Gastrocnemius medialis (tissue), 4 donors: Measurements from ENCODE around the gene RSF1. TPM values are rescaled to one million over a fixed set of nuclear protein-coding genes. Genes with fewer than 3 reads are reported as not detected.
A peak's percentile ranks its signal among the peaks of the same experiment; 100 is the strongest.

Source experiments
- ATAC-seq, 2 donors: fragments of 150-250 bp; one replicate each; pipeline ENCODE4 v1.9.1; 2016
- DNase-seq, 2 donors: peaks; one replicate each; pipeline ENCODE4 v3.0.0-alpha.2; 2019
- H3K27ac ChIP-seq, 4 donors: fragments of 200-600 bp; sonication (generic); 1 replicate in 1 of 4; 2 replicates in 3 of 4; pipeline ENCODE4 v1.5.1; 2016 to 2018; ENCODE audit warnings: mild to moderate bottlenecking in 2 of 4, moderate library complexity in 1 of 4
- H3K27me3 ChIP-seq, 3 donors: fragments of 200-600 bp; sonication (generic) in 2 of 3; 1 replicate in 1 of 3; 2 replicates in 2 of 3; pipeline versions ENCODE4 v1.5.1 to v1.6.0; 2016 to 2019; ENCODE audit warnings: mild to moderate bottlenecking in 1 of 3, moderate library complexity in 1 of 3
- H3K36me3 ChIP-seq, 2 donors: fragments of 200-600 bp; sonication (generic) in 1 of 2; one replicate each; pipeline ENCODE4 v1.5.1; 2017 to 2018
- H3K4me1 ChIP-seq, 2 donors: fragments of 200-600 bp; sonication (generic) in 1 of 2; one replicate each; pipeline ENCODE4 v1.5.1; 2016 to 2017; ENCODE audit warnings: mild to moderate bottlenecking in 2 of 2
- H3K4me3 ChIP-seq, 4 donors: fragments of 200-600 bp; sonication (generic) in 3 of 4; 1 replicate in 1 of 4; 2 replicates in 3 of 4; pipeline ENCODE4 v1.5.1; 2016 to 2019; ENCODE audit warnings: mild to moderate bottlenecking in 2 of 4
- H3K9me3 ChIP-seq, 3 donors: fragments of 200-600 bp; sonication (generic) in 2 of 3; 1 replicate in 1 of 3; 2 replicates in 2 of 3; pipeline ENCODE4 v1.5.1; 2016 to 2019
- CTCF ChIP-seq, 5 experiments: fragments of 450-650 bp in 3 of 5; fragments of 200-600 bp in 2 of 5; sonication (generic) in 2 of 5; IDR thresholded peaks in 4 of 5; conservative IDR thresholded peaks in 1 of 5; 1 replicate in 4 of 5; 2 replicates in 1 of 5; pipeline ENCODE4 v1.5.1; 2016 to 2019; ENCODE audit warnings: antibody characterized with exemption in 5 of 5, mild to moderate bottlenecking in 3 of 5, moderate library complexity in 3 of 5
- POLR2A ChIP-seq, 2 donors: fragments of 450-650 bp; IDR thresholded peaks; one replicate each; pipeline ENCODE4 v1.6.1; 2017; ENCODE audit warnings: antibody characterized with exemption in 2 of 2, mild to moderate bottlenecking in 2 of 2, moderate library complexity in 2 of 2
- in situ Hi-C, 4 donors: fragments of 200-750 bp; cut with MboI; loops; one replicate each; pipeline versions ENCODE4 v1.15.0 to v1.8.0; 2017; ENCODE audit warnings: low sequenced_read_pairs in 4 of 4
- intact Hi-C: fragments of 100-400 bp; cut with DNase I; formaldehyde crosslinking; loops from one replicate; pipeline ENCODE4 v1.15.1; 2023; ENCODE audit warnings: low total_unique reads
- total RNA-seq, 4 donors: library from RNA; depleted of rRNA; stranded (reverse); fragments of >200 nt; gene quantifications; one replicate each; pipeline versions ENCODE4 v1.1.0 to v1.2.3, GENCODE V29; 2016

Gene RSF1
- total RNA-seq, 4 donors from 2014 or later = 17.9 to 48.4 (median 45.7) TPM

GRCh38 chr11:77776455-77776854, 44.1 kb downstream of the RSF1 start:
- no peak overlapping the region for H3K27ac ChIP-seq
- intact Hi-C loops (no loop called here), in situ Hi-C loops (no loop called here)
- H3K36me3 ChIP-seq = no peaks in the 10 kb centered on the region
- DNase-seq (no peak), ATAC-seq (no peak)
- no peak overlapping the region for H3K4me3 ChIP-seq
- H3K4me1 ChIP-seq = peaks cover 0 to 13% of the 10 kb centered on the region in 2 donors
- no peak for TF ChIP-seq POLR2A (IDR thresholded peaks at IDR 0.05)
- peak in 4 of 5 experiments; percentile 2 to 32 (median 23) for TF ChIP-seq CTCF (IDR thresholded peaks at IDR 0.05 in 4 of 5, conservative IDR thresholded peaks at IDR 0.05 in 1 of 5)
- H3K9me3 ChIP-seq = no peaks in the 10 kb centered on the region
- H3K27me3 ChIP-seq = no peaks in the 10 kb centered on the region

- intact Hi-C loops = no loop called here
These were observed 44.6 kb downstream of the RSF1 start for GRCh38 chr11:77775936-77776335.

GRCh38 chr11:77771135-77771534, 49.4 kb downstream of the RSF1 start:
- Histone ChIP-seq H3K4me3 (no peak overlapping the region), H3K9me3 (no peaks in the 10 kb centered on the region), H3K4me1 (peaks cover 10 to 11% of the 10 kb centered on the region in 2 donors), H3K27me3 (no peaks in the 10 kb centered on the region), H3K36me3 (no peaks in the 10 kb centered on the region), H3K27ac (no peak overlapping the region)
- DNase-seq (no peak), ATAC-seq (no peak)
- TF ChIP-seq CTCF (IDR thresholded peaks at IDR 0.05 in 4 of 5, conservative IDR thresholded peaks at IDR 0.05 in 1 of 5) (no peak), POLR2A (IDR thresholded peaks at IDR 0.05) (no peak)
- intact Hi-C loops = no loop called here
- in situ Hi-C loops = no loop called here

More at GRCh38 chr11:77775936-77776335, 44.6 kb downstream of the RSF1 start:
- ATAC-seq (no peak), DNase-seq (no peak)
- Histone ChIP-seq H3K9me3 (no peaks in the 10 kb centered on the region), H3K27me3 (no peaks in the 10 kb centered on the region), H3K4me1 (peaks cover 5 to 18% of the 10 kb centered on the region in 2 donors), H3K36me3 (no peaks in the 10 kb centered on the region), H3K4me3 (no peak overlapping the region), H3K27ac (no peak overlapping the region)
- TF ChIP-seq POLR2A (IDR thresholded peaks at IDR 0.05) (no peak), CTCF (IDR thresholded peaks at IDR 0.05 in 4 of 5, conservative IDR thresholded peaks at IDR 0.05 in 1 of 5) (no peak)
- in situ Hi-C loops = no loop called here

- H3K4me1 ChIP-seq = peaks cover 9 to 11% of the 10 kb centered on the region in 2 donors
- in situ Hi-C loops = no loop called here
- ATAC-seq (no peak), DNase-seq (no peak)
- no peak overlapping the region for H3K27ac ChIP-seq
- H3K36me3 ChIP-seq = no peaks in the 10 kb centered on the region
- intact Hi-C loops = no loop called here
- TF ChIP-seq CTCF (IDR thresholded peaks at IDR 0.05 in 4 of 5, conservative IDR thresholded peaks at IDR 0.05 in 1 of 5) (no peak), POLR2A (IDR thresholded peaks at IDR 0.05) (no peak)
- no peaks in the 10 kb centered on the region for H3K27me3 ChIP-seq
- H3K9me3 ChIP-seq = no peaks in the 10 kb centered on the region
- no peak overlapping the region for H3K4me3 ChIP-seq
These were observed 49.9 kb downstream of the RSF1 start for GRCh38 chr11:77770629-77771028.

DNA sequence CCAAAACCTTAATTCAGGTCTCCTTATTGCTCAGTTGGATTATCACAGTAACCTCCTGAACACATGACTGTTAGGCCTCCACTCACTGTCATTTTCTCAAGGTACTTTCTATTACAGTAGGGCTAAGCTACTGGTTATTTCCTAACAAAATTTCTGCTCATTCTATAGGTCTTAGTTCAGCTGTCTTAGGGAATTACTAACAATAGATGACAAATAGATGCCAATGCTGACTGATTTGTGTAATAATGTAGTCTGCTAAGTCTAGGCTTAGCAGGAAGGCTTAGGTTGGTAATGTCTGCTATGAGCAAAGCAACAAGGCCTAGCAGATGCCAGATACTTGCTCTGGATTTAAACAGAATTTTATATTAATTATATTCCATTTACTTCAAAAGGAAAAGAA, 58.1 kb downstream of the RSF1 start:
- in situ Hi-C loops (no loop called here), intact Hi-C loops (no loop called here)
- H3K4me3 ChIP-seq = no peak overlapping the region
- peaks cover 0 to 19% of the 10 kb centered on the region in 2 donors for H3K36me3 ChIP-seq
- TF ChIP-seq POLR2A (IDR thresholded peaks at IDR 0.05) (no peak), CTCF (IDR thresholded peaks at IDR 0.05 in 4 of 5, conservative IDR thresholded peaks at IDR 0.05 in 1 of 5) (no peak)
- no peaks in the 10 kb centered on the region for H3K27me3 ChIP-seq
- ATAC-seq (no peak), DNase-seq (no peak)
- H3K9me3 ChIP-seq = no peaks in the 10 kb centered on the region
- no peak overlapping the region for H3K27ac ChIP-seq
- H3K4me1 ChIP-seq = no peaks in the 10 kb centered on the region
